GM12891 (cell line): ENCODE data around the gene CEP170B.

Source experiments
- POLR2A ChIP-seq: IDR thresholded peaks from 2 replicates; pipeline ENCODE4 v1.6.1; 2011; ENCODE audit warnings: low read depth, low read length, control low read depth
- POLR2AphosphoS5 ChIP-seq: IDR thresholded peaks from 2 replicates; pipeline ENCODE4 v1.6.1; 2011; ENCODE audit warnings: low read depth, low read length, control low read depth
- TAF1 ChIP-seq: IDR thresholded peaks from 2 replicates; pipeline ENCODE4 v1.6.1; 2011; ENCODE audit warnings: low read depth, low read length, control low read depth

DNA sequence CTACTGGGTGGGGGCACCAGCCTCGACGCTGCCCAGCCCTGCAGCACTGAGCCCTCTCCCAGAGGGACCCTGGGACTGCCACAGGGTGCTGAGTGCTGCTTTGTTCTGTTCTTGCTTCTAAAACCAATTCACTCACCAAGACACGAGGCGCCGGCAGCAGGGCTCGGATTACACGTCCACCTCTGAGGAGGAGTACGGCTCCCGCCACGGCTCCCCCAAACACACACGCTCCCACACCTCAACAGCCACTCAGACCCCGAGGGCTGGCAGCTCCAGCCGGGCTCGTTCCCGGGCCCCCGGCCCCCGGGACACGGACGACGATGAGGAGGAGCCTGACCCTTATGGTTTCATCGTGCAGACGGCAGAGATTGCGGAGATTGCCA lies 24.3 kb downstream of the CEP170B start:
- TF ChIP-seq POLR2A (no peak), TAF1 (no peak), POLR2AphosphoS5 (no peak)
